ENCODE measurements around the gene USH1G. TPM values are rescaled to one million over a fixed set of nuclear protein-coding genes. Genes with fewer than 3 reads are reported as not detected.
A peak's percentile ranks its signal among the peaks of the same experiment; 100 is the strongest.

The USH1G gene
- total and polyA plus RNA-seq, 2 of the 13 experiments (the other 11 are each of a cell fraction or from before 2014, with no cell fraction given), result 0.04 TPM; not detected in 1

- TF ChIP-seq ZNF20 (CRISPR knock-in tag; IDR thresholded peaks at IDR 0.05) (no peak), ZNF572 (CRISPR knock-in tag; IDR thresholded peaks at IDR 0.05) (peak; percentile 58; the same call in 1 of the 2 replicates), ZNF333 (CRISPR knock-in tag; IDR thresholded peaks at IDR 0.05; ENCODE audit: borderline replicate concordance) (no peak), ZIK1 (CRISPR knock-in tag; IDR thresholded peaks at IDR 0.05; ENCODE audit: borderline replicate concordance, low read depth) (no peak), ZNF280D (CRISPR knock-in tag; IDR thresholded peaks at IDR 0.05) (peak; percentile 90), HOMEZ (CRISPR knock-in tag; IDR thresholded peaks at IDR 0.05; ENCODE audit: low read depth) (no peak), RAD21 (CRISPR knock-in tag; IDR thresholded peaks at IDR 0.05) (peak; percentile 88), ZBTB8A (CRISPR knock-in tag; IDR thresholded peaks at IDR 0.05; ENCODE audit: borderline replicate concordance, low read depth) (no peak), ZNF543 (CRISPR knock-in tag; IDR thresholded peaks at IDR 0.05) (peak; percentile 67; the same call in 1 of the 2 replicates), ZNF562 (CRISPR knock-in tag; IDR thresholded peaks at IDR 0.05; ENCODE audit: borderline replicate concordance) (peak; percentile 69; the same call in 1 of the 2 replicates), ZNF7 (CRISPR knock-in tag; IDR thresholded peaks at IDR 0.05) (no peak), ELF3 (CRISPR knock-in tag; IDR thresholded peaks at IDR 0.05) (peak; percentile 59; the same call in 1 of the 2 replicates), ZSCAN5A (CRISPR knock-in tag; IDR thresholded peaks at IDR 0.05; ENCODE audit: borderline replicate concordance) (peak; percentile 91), CREB1 (IDR thresholded peaks at IDR 0.05) (peak; percentile 53; the same call in 1 of the 2 replicates), CREB1 (CRISPR knock-in tag; IDR thresholded peaks at IDR 0.05) (no peak), SOX5 (CRISPR knock-in tag; IDR thresholded peaks at IDR 0.05; ENCODE audit: borderline replicate concordance) (peak; percentile 66; the same call in 1 of the 2 replicates), GATAD2A (CRISPR knock-in tag; IDR thresholded peaks at IDR 0.05) (peak; percentile 86), HMG20A (CRISPR knock-in tag; IDR thresholded peaks at IDR 0.05; ENCODE audit: borderline replicate concordance) (no peak), ZNF329 (CRISPR knock-in tag; IDR thresholded peaks at IDR 0.05; ENCODE audit: low read depth) (0 out of 2 replicates have a peak, but pooled peaks have one; percentile 55)
Measured at GRCh38 chr17:74960570-74961342, 37.7 kb upstream of the USH1G start (continued).

Measured in HepG2 (cell line).